Endothelial cell of umbilical vein (primary cell): ENCODE data around the gene ESRRA. TPM values are rescaled to one million over a fixed set of nuclear protein-coding genes. Genes with fewer than 3 reads are reported as not detected.

ENCODE experiments used
- BruUV-seq: library from RNA; stranded (reverse); fragments of 400-500 nt; replicated peaks from 2 replicates; lab custom pipeline; 2021; lab: Mats Ljungman, UMichigan
- CTCF ChIA-PET: fragments of 300-600, 350-600 bp; sonication (Branson Sonifier 250); formaldehyde crosslinking; loops from one replicate; lab custom pipeline; 2021; ENCODE audit warnings: antibody characterized with exemption, inconsistent platforms; lab: Charles Lee
- POLR2A ChIA-PET: fragments of 300-600, 350-600 bp; sonication (Branson Sonifier 250); formaldehyde crosslinking; loops from one replicate; lab custom pipeline; 2021; ENCODE audit warnings: antibody characterized with exemption, inconsistent platforms; lab: Charles Lee
- DNase-seq: peaks from one replicate; pipeline ENCODE4 v3.0.0-alpha.2; 2011; ENCODE audit warnings: low read depth, low spot score
- FAIRE-seq: peaks from 2 replicates; lab custom pipeline; 2011; peaks lifted over from hg19 to GRCh38; lab: Jason Lieb, UNC
- H2AFZ ChIP-seq: 2 replicates; pipeline ENCODE4 v1.6.0; 2012; ENCODE audit warnings: low read depth, low read length, control low read depth, inconsistent platforms
- H3K27ac ChIP-seq: 2 replicates; pipeline ENCODE4 v1.5.1; 2011; ENCODE audit warnings: low read depth, mild to moderate bottlenecking, control low read depth, low read length, moderate library complexity; ENCODE audit not compliant: insufficient read depth
- H3K27me3 ChIP-seq, 2 experiments: 2 replicates each; pipeline versions ENCODE4 v1.6.0 to v1.6.1; 2011; ENCODE audit warnings: low read length in 2 of 2, mixed read lengths in 1 of 2; ENCODE audit not compliant: control insufficient read depth in 2 of 2, insufficient read depth in 2 of 2
- H3K36me3 ChIP-seq, 2 experiments: 2 replicates in 1 of 2; 3 replicates in 1 of 2; pipeline ENCODE4 v1.5.1; 2011; ENCODE audit warnings: low read length in 2 of 2, mild to moderate bottlenecking in 1 of 2, moderate library complexity in 1 of 2; ENCODE audit not compliant: control insufficient read depth in 2 of 2, insufficient read depth in 2 of 2; ENCODE audit errors: extremely low read depth in 1 of 2
- H3K4me1 ChIP-seq: 3 replicates; pipeline ENCODE4 v1.5.1; 2011; ENCODE audit warnings: mild to moderate bottlenecking, low read length; ENCODE audit not compliant: control insufficient read depth, insufficient read depth; ENCODE audit errors: extremely low read depth
- H3K4me2 ChIP-seq: 2 replicates; pipeline ENCODE4 v1.6.1; 2011; ENCODE audit warnings: low read length, control low read depth, mixed read lengths; ENCODE audit not compliant: insufficient read depth
- H3K4me3 ChIP-seq, 3 experiments: fragments of 200-600 bp in 1 of 3; sonication (generic), shearing (Covaris generic) in 1 of 3; replicated peaks in 1 of 3; 2 replicates each; pipeline ENCODE4 v1.5.1; 2011 to 2016; ENCODE audit warnings: control low read depth in 3 of 3, low read length in 3 of 3, mild to moderate bottlenecking in 2 of 3, inconsistent platforms in 1 of 3, low read depth in 1 of 3, moderate library complexity in 1 of 3; ENCODE audit not compliant: insufficient read depth in 1 of 3
- H3K79me2 ChIP-seq: 2 replicates; pipeline ENCODE4 v1.6.0; 2012; ENCODE audit warnings: low read length, inconsistent platforms; ENCODE audit not compliant: control insufficient read depth, insufficient read depth
- H3K9ac ChIP-seq: replicated peaks from 2 replicates; pipeline ENCODE3; 2011; ENCODE audit warnings: low read length, control low read depth; ENCODE audit not compliant: insufficient read depth; ENCODE audit errors: extremely low read depth
- H3K9me1 ChIP-seq: replicated peaks from 3 replicates; pipeline ENCODE4 v1.6.0; 2011; ENCODE audit warnings: mild to moderate bottlenecking, low read length; ENCODE audit not compliant: control insufficient read depth, insufficient read depth; ENCODE audit errors: extremely low read depth
- H3K9me3 ChIP-seq: replicated peaks from 2 replicates; pipeline ENCODE4 v1.5.1; 2012; ENCODE audit warnings: low read length, inconsistent platforms; ENCODE audit not compliant: control insufficient read depth, insufficient read depth
- H4K20me1 ChIP-seq: replicated peaks from 2 replicates; pipeline ENCODE3; 2011; ENCODE audit warnings: mild to moderate bottlenecking, low read length; ENCODE audit not compliant: control insufficient read depth, insufficient read depth; ENCODE audit errors: extremely low read depth
- EZH2 ChIP-seq: IDR thresholded peaks from 2 replicates; pipeline ENCODE4 v1.6.1; 2012; ENCODE audit warnings: borderline replicate concordance, low read depth, mild to moderate bottlenecking, moderate library complexity, low read length, inconsistent platforms; ENCODE audit not compliant: severe bottlenecking
- FOS ChIP-seq: IDR thresholded peaks from 2 replicates; pipeline ENCODE4 v1.6.1; 2011; ENCODE audit warnings: mild to moderate bottlenecking, low read length, moderate library complexity, borderline replicate concordance; ENCODE audit not compliant: insufficient read depth
- GATA2 ChIP-seq: IDR thresholded peaks from 2 replicates; pipeline ENCODE4 v1.7.0; 2011; ENCODE audit warnings: low read depth, mild to moderate bottlenecking, moderate library complexity, mixed read lengths, low read length; ENCODE audit not compliant: insufficient read length, insufficient read depth
- JUN ChIP-seq: IDR thresholded peaks from 2 replicates; pipeline ENCODE4 v1.6.1; 2011; ENCODE audit warnings: borderline replicate concordance, low read depth; ENCODE audit not compliant: insufficient read length, insufficient read depth
- MYC ChIP-seq: IDR thresholded peaks from one replicate; pipeline ENCODE4 v1.6.1; 2011; ENCODE audit warnings: mild to moderate bottlenecking, low read depth, low read length
- POLR2A ChIP-seq: IDR thresholded peaks from 2 replicates; pipeline ENCODE4 v1.6.1; 2012; ENCODE audit warnings: low read depth, mild to moderate bottlenecking, control low read depth, low read length
- POLR2AphosphoS5 ChIP-seq: IDR thresholded peaks from 2 replicates; pipeline ENCODE4 v1.6.1; 2012; ENCODE audit warnings: low read depth, mild to moderate bottlenecking, control low read depth, low read length, moderate library complexity; ENCODE audit not compliant: insufficient read depth
- dilution Hi-C: fragments of 300-500 bp; cut with MboI; formaldehyde crosslinking; loops from one replicate; pipeline ENCODE4 v1.15.0; 2019; ENCODE audit warnings: low sequenced_read_pairs; ENCODE audit not compliant: extremely low pct_ligation_motif_present
- intact Hi-C: fragments of 100-400 bp; cut with micrococcal nuclease; formaldehyde crosslinking; loops from one replicate; pipeline ENCODE4 v1.10.0; 2022
- polyA plus RNA-seq, 4 experiments: library from polyadenylated mRNA; depleted of rRNA in 3 of 4; stranded (reverse) in 3 of 4; unstranded in 1 of 4; fragments of >200 nt; gene quantifications; 2 replicates each; pipeline versions ENCODE4 v1.2.1 to v1.2.3, GENCODE V29; 2011 to 2012; ENCODE audit warnings: missing spikeins in 1 of 4
- total RNA-seq: library from RNA; stranded (reverse); gene quantifications from 2 replicates; pipeline ENCODE4 v1.2.3, GENCODE V29; 2021
- TF ChIP-seq, protein P1 (sequence below): IDR thresholded peaks from 2 replicates; pipeline ENCODE4 v1.6.1; 2011; ENCODE audit not compliant: insufficient read depth, insufficient read length
- TF ChIP-seq, protein P2 (sequence below), 2 donors: IDR thresholded peaks; 1 replicate in 1 of 2; 2 replicates in 1 of 2; pipeline ENCODE4 v1.5.1; 2011; ENCODE audit warnings: low read length in 2 of 2, mild to moderate bottlenecking in 2 of 2, moderate library complexity in 2 of 2, control low read depth in 1 of 2, inconsistent platforms in 1 of 2, low read depth in 1 of 2; ENCODE audit not compliant: insufficient read depth in 1 of 2; ENCODE audit errors: extremely low read depth in 1 of 2

Gene ESRRA
- total and polyA plus RNA-seq, 2 donors (not counting 3 experiments of a cell fraction or from before 2014, with no cell fraction given): 17.2 to 37.4 TPM

DNA sequence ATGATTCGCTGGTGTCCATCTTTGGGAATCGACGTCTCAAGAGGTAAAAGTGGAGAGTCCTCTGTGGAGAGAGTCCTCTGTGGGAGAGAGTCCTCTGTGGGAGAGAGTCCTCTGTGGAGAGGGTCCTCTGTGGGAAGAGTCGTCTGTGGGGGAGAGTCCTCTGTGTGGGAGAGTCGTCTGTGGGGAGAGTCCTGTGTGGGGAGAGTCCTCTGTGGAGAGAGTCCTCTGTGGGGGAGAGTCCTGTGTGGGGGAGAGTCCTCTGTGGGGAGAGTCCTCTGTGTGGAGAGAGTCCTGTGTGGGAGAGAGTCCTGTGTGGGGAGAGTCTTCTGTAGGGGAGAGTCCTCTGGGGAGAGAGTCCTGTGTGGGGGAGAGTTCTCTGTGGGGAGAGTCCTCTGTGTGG is 15.7 kb downstream of the ESRRA start:
- Histone ChIP-seq H3K4me1 (peaks cover 10% of the 10 kb centered on the region), H3K36me3 (peaks cover 0 to 11% of the 10 kb centered on the region in 2 experiments)

More for the DNA sequence above, 15.7 kb downstream of the ESRRA start:
- Histone ChIP-seq H3K4me2 (no peak overlapping the region), H3K9me1 (no peaks in the 10 kb centered on the region), H3K9me3 (no peaks in the 10 kb centered on the region), H3K4me3 (no peak overlapping the region), H3K79me2 (peaks cover 4% of the 10 kb centered on the region), H4K20me1 (no peaks in the 10 kb centered on the region), H3K27ac (no peak overlapping the region), H3K9ac (no peak overlapping the region), H2AFZ (no peak overlapping the region), H3K27me3 (no peaks in the 10 kb centered on the region)
- ChIA-PET CTCF (no interaction called here), POLR2A (no interaction called here)
- FAIRE-seq (no peak), DNase-seq (no peak)
- no peak for TF ChIP-seq FOS
- TF ChIP-seq EZH2: no peak
- TF ChIP-seq, protein P1, sequence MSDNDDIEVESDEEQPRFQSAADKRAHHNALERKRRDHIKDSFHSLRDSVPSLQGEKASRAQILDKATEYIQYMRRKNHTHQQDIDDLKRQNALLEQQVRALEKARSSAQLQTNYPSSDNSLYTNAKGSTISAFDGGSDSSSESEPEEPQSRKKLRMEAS: no peak
- no peak for TF ChIP-seq POLR2AphosphoS5
- TF ChIP-seq JUN: no peak
- TF ChIP-seq GATA2: no peak
- TF ChIP-seq, protein P2, sequence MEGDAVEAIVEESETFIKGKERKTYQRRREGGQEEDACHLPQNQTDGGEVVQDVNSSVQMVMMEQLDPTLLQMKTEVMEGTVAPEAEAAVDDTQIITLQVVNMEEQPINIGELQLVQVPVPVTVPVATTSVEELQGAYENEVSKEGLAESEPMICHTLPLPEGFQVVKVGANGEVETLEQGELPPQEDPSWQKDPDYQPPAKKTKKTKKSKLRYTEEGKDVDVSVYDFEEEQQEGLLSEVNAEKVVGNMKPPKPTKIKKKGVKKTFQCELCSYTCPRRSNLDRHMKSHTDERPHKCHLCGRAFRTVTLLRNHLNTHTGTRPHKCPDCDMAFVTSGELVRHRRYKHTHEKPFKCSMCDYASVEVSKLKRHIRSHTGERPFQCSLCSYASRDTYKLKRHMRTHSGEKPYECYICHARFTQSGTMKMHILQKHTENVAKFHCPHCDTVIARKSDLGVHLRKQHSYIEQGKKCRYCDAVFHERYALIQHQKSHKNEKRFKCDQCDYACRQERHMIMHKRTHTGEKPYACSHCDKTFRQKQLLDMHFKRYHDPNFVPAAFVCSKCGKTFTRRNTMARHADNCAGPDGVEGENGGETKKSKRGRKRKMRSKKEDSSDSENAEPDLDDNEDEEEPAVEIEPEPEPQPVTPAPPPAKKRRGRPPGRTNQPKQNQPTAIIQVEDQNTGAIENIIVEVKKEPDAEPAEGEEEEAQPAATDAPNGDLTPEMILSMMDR (IDR thresholded peaks at IDR 0.05; ENCODE audit: extremely low read depth in 1 of 2, insufficient read depth in 1 of 2, low read depth in 1 of 2, low read length in 2 of 2): no peak
- no peak for TF ChIP-seq MYC
- TF ChIP-seq POLR2A: no peak
- no TSS peak for BruUV-seq
- dilution Hi-C loops: no loop called here
- intact Hi-C loops: no loop called here
